Amniotic epithelial cell (primary cell): Measurements from ENCODE around the gene TMCC1.
"Not testable (repeated sequence)": the region's sequence is repeated elsewhere in the genome, so short reads cannot be mapped to it uniquely, and the experiment has no call there.

Experiments
- DNase-seq: peaks from one replicate; pipeline ENCODE4 v3.0.0-alpha.2; 2010; ENCODE audit warnings: low read depth

Gene TMCC1

DNA sequence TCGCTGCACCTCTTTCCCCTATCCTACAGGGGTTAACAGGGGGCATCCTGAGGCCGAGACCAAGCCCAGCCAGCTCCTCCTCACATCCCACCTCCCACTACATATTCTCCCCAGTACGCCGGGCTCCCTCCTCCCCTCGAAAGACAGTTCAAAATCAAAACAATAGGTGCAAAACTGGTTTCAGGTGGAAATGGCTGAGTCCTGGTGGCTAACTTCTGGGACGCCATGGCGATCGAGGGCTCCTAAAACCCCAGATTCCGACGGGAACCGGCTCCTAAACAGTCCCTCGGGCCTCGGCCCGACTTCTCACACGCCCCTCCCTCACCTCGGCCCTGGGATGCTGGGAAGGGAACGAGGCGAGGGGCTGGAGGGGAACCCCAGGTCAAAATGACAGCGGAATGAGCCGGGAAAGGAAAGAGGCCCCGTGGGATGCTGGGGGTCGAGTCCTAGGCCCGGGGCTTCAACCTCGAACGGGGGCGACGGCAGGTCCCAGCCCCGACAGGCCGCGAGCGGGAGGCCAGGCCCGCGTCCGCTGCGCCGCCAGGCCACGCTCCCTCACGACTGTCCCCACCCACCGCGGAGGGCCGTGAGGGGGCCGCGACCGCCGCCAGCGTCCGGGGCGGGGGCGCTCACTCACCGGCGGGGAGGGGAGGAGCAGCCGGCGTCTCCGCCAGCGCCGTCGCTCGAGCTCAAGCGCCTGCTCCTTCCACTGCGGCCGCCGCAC, 492 bp downstream of the TMCC1 start:
- DNase-seq, result no peak

DNA sequence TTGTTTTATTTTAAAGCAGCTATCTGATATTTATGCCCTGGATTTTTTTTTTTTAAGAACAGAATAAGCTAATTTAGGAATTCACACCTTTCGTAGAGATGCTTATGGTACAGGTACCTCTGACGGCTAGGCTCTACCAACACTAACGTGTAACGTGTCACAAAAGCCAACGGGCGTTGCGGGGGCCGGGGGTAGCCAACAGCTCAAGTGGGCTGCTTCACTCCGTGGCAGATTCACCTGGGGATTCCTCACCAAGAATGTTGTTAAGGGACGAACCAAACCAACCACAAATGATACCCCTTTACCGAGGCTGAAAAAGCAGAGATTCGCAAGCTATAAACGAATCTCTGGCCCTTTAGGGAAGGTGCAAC, 1.0 kb downstream of the TMCC1 start:
- no peak for DNase-seq

DNA sequence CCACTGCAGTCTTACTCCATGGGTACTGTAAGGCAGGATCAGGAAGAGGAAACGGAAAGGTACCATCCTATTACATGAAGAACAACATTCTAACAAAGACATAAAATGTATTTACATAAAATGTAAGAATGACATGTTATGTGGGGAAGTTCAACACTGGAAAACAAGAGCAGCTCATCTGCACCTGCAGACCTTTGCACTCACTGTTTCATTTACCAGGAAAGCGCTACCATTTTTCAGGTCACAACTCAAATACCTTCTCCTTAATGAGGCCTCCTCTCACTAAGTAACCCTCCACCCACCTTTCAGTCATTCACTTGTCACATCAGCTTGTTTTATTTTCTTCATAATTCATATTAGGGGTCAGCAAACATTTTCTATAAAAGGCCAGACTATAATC, 2.6 kb downstream of the TMCC1 start:
- DNase-seq, result no peak

DNA sequence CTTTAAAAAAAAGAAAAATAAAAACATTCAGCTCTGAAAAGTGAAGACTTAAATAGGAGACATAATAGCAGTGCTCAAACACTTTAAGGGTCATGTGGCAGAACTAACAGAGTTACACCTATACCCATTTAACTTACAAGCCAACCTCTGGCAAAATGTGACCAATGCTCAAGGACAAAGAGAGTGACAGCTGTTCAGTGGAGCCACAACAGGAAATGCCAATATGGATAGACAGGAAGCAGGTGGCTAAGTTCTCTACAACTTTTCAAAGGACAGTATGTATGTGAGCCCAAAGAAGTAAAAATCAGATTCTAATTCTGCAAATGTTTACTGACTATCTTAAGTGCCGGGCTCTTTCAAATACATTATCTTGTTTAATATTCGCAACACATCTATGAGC, 3.4 kb downstream of the TMCC1 start:
- no peak for DNase-seq

DNA sequence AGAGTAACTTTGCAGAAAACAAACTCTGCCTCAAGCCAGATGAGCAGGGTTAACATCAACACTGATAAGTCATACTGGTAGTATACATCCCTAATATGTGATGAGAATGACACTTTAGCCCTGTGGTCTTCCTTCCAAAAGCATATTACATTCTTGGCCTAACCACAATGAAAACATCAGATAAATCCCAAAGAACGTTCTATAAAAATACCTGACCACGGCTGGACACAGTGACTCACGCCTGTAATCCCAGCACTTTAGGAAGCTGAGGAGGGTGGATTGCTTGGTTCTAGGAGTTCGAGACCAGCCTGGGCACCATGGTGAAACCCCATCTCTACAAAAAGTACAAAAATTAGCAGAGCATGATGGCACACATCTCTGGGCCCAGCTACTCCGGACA, 4.7 kb downstream of the TMCC1 start:
- DNase-seq, result peak; percentile 98

DNA sequence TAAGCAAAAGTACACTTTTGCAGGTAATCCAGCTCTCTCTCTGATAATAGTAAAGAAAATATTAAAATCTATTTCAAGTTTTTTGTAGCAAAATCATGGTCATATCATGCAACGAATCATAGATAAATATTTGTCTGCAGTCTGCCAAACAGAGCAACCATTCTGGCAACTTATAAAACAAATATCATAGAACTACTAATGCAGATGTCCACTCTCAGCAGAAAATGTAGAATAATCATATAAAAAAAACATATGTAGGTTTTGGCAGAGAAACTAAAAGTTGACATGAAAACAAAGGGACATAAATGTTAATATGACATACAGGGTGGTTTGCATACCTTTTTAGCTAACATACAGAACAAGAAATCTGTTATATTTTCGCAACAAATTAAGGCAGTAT, 12.2 kb downstream of the TMCC1 start:
- DNase-seq, result no peak

DNA sequence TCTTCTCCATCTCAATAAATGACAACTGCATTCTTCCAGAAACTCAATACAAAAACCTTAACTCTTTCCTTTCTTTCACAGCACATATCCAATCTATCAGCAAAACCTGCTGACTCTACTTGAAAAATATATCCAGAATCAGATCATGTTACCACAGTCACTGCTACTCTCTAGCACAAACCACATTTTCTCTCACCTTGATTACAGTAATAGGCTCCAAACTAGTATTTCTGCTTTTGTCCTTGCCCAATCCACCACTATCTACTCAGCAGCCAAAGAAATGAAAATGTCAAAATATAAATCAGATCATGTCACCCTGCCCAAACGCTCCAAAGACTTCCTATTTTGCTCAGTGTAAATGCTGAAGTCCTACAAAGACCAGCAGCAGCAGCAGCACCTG, 15.2 kb downstream of the TMCC1 start:
- no peak for DNase-seq

DNA sequence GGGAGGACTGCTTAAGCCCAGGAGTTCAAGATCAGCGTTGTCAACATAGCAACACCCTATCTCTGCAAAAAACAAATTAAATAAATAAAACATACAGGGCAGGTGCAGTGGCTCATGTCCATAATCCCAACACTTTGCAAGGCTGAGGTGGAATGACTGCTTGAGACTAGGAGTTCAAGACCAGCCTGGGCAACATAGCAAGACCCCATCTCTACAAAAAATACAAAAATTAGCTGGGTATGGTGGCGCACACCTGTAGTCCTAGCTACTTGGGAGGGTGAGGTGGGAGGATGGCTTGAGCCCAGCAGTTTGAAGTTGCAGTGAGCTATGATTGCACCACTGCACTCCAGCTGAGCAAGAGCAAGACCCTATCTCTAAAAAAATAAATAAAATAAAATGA, 19.0 kb downstream of the TMCC1 start:
- DNase-seq, result not testable (repeated sequence)

DNA sequence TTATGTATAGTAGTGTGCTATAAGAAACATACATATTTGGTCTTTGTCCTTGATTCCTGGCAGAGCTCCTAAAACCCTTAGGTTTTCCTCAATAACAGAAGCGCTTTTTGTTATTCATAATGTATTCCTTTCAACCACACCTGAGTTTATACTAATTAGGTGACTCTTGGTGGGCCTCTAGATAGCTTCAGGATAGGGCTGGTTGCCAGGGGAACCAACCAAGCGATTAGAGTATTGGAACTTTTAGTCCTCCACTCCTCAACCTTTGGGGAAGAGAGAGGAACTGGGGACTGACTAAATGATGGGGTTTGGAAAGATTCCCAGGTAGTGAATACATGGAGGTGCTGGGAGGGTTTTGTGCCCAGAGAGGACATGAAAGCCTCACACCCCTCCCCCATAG, 24.6 kb downstream of the TMCC1 start:
- no peak for DNase-seq

DNA sequence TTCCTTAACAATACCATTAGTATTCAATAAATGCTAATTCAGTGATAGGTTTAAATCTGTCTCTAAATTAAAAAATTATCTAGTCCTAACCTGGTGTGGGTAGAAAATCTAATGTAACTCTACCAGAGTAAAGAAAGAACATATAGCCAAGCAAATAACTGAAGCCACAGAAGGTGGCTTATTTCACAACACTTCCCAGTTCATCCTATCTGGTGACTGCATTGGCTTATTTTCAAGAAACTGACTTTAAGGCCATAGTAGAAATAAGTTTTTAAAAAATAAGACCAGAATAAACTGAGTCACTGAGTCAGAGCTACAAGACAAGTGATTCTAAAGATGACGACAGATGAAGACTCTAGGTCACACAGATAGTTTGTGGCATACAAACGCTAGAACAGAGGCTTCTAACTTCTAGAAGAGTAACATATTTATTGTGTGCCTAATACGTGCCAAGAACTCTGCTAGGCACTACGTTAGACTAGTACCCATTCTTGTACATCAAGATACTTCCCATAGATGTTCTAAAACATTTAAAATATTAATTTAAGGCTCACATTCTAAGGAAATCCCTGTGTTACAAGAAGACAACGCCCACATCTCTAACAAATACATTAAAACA, 25.9 kb downstream of the TMCC1 start:
- peak; percentile 22 for DNase-seq

DNA sequence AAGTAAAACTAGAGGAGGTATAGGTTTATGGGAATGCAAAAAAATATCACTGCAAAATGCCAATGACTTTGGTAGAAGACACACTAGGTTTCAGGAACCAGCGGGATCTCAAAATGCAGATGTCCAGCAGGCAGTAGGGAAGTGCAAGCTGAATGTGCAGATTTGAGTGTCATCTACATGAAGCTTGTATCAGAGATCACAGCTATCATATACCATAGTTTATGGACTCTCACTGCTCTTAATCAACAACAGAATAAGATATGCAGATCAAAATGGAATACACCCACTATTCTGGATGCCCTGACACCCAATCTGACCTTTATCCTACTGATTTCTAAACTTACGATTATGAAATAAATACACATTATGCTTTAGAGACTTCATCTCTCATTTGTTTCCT, 27.7 kb downstream of the TMCC1 start:
- no peak for DNase-seq

DNA sequence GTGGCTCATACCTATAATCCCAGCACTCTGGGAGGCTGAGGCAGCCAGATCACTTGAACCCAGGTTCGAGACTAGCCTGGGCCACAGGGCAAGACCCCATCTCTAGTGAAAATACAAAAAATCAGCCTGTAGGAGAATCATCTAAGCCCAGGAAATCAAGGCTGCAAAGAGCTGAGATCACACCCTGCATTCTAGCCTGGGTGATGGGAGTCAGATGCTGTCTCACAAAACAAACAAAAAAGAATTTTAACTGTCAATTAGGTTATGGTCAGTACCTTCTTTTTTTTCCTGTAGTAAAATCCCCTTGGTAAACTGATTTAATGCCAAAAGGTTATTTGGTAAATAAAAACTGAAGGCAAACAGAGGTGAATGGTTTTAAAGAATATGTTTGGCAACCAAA, 29.0 kb downstream of the TMCC1 start:
- no peak for DNase-seq

DNA sequence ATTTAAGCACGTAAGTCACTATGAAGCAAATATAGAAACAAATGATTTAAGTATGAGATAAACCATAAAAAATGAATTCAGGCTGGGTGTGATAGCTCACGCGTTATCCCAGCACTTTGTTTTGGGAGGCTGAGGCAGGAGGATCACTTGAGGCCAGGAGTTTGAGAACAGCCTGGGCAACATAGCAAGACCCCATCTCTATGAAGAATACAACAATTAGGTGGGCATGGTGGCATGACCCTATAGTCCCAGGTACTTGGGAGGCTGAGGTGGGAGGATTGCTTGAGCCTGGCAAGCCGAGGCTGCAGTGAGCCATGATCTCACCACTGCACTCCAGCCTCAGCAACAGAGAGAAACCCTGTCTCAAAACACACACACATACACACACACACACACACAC, 34.2 kb downstream of the TMCC1 start:
- no peak for DNase-seq

DNA sequence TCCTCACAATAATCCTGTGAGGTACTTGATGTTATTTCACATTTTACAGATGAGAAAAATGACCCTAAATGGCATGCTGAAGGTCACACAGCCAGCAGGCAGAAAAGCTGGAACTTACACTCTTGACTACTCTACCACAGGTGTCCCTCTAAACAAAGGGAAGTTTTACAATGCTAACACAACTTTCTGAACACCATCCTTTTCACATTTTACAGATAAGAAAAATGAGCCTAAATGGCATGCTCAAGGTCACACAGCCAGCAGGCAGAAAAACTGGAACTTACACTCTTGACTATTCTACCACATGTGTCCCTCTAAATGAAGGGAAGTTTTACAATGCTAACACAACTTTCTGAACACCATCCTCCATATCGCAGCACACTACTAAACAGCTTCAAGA, 35.6 kb downstream of the TMCC1 start:
- DNase-seq, result no peak

DNA sequence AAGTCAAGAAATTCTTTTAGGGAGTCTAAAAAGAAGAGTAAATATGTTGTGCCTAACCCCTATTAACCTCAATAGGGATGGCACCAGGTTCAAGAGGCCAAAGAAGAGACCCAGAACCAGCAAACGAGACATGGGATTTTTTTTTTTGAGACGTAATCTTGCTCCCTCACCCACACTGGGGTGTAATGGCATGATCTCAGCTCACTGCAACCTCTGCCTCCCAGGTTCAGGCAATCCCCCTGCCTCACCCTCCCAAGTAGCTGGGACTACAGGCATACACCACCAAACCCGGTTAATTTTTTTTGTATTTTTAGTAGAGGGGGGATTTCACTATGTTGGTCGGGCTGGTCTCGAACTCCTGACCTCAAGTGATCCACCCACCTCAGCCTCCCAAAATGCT, 36.7 kb downstream of the TMCC1 start:
- not testable (repeated sequence) for DNase-seq

DNA sequence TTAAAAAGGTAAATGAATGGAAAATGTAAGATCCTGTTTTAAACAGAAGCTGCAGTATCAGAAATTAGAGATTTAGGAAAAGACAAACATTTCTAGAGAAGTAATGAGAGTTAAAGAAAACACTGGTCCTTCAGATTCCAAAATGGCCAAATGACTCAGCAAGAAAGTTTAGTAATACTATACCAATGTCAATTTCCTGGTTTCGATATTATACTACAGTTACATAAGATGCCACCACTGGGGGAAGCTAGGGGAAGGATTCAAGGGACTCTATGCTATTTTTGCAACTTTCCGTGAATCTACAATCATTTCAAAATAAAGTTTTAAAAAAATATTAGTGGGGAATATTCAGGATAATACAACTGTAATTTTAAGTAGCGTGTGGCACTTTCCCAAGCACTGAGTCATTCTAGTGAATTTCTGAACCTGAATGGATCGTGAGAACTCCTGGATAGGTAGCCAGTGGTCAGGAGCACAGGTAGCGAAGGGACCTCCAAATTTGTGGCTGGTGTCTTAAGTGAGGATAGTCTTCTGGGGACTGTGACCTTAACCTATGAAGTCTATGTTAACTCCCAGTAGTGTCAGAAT, 37.6 kb downstream of the TMCC1 start:
- DNase-seq, result peak; percentile 19

DNA sequence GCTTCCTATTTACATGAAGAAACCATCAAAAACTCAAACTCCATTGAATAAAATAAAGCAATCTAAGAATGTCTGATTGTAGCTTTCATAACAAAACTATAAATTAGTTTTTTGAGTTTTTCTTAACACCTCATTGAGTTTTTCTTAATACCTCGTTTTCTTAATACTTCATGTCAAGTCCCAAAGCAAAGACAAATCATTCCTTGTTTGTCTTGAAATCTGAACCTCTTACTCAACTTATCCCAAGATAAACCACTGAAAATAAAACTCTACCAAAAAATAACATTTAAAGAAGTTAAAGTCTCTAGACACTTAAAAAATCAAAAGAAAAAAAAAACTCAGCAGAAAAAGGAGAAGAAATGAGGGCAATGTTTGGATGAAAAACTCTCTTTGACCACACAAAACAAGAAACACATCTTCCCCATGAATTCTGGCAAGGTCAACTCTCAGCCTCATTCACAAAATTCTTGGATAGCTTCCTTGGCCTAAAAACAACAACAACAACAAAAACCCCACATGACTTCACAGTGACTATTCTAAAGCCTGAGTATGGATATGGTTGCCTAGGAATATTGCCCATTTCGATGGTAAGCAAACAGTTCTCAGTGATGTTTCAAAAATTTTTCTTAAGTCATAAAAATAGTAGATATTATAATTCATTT, 38.2 kb downstream of the TMCC1 start:
- peak; percentile 12 for DNase-seq

DNA sequence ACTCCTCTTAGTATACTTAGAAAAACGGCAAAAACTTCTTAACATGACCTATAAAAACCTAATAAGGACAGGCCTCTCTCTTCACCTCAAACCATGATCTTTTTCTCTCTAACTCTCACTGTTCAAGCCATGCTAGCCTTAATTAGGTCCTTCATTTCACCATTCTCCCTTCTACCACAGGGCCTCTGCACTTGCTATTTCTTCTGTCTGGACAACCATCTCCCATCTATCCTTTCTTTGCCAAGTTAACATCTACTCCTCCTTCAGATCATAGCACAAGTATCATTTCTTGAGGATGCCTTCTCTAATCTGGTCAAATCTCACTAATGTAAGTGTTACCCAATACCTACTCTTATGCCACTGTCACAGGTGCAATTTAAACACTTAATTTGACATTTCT, 39.1 kb downstream of the TMCC1 start:
- DNase-seq, result no peak

DNA sequence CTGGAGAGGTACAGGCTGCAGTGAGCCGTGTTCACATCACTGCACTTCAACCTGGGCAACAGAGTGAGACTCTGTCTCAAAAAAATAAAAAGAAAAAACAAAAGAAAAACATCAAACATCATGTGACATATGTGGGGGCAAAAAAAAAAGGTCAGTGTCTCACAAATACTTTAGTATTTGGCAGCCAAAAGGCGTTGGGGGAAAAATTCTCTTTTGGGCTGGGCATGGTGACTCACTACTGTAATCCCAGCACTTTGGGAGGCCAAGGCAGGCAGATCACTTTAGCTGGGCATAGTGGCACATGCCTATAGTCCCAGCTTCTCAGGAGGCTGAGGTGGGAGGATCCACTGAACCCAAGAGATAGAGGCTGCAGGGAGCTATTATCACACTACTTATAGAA, 47.6 kb downstream of the TMCC1 start:
- no peak for DNase-seq

DNA sequence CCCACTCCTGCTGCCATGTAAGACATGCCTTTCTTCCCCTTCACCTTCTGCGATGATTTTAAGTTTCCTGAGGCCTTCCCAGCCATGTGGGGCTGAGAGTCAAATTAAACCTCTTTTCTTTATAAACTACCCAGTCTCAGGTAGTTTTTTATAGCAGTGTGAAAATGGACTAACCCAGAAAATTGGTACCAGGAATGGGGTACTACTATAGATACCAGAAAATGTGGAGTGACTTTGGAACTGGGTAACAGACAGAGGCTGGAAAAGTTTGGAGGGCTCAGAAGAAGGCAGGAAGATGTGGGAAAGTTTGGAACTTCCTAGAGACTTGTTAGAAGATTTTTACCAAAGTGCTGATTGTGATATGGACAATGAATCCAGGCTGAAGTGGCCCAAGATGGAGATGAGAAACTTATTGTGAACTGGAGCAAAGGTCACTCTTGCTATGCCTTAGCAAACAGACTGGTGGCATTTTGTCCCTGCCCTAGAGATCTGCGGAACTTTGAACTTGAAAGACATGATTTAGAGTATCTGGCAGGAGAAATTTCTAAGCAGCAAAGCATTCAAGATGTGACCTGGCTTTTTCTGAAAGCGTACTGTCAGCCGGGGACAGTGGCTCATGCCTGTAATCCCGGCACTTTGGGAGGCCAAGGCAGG, 52.7 kb downstream of the TMCC1 start:
- DNase-seq, result no peak

DNA sequence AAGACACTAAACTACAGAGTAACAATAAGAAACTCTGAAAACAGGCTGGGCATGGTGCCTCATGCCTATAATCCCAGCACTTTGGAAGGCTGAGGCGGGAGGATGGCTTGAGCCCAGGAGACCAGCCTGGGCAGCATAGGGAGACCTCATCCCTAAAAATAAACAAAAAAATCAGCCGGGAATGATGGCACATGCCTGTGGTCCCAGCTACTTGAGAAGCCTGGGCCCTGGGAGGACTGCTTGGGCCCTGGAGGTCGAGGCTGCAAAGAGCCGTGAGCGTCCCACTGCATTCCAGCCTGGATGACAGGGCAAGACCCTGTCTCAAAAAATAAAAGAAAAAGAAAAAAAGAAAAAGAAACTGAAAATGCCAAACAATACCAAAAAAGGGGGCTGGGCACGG, 55.4 kb downstream of the TMCC1 start:
- no peak for DNase-seq

DNA sequence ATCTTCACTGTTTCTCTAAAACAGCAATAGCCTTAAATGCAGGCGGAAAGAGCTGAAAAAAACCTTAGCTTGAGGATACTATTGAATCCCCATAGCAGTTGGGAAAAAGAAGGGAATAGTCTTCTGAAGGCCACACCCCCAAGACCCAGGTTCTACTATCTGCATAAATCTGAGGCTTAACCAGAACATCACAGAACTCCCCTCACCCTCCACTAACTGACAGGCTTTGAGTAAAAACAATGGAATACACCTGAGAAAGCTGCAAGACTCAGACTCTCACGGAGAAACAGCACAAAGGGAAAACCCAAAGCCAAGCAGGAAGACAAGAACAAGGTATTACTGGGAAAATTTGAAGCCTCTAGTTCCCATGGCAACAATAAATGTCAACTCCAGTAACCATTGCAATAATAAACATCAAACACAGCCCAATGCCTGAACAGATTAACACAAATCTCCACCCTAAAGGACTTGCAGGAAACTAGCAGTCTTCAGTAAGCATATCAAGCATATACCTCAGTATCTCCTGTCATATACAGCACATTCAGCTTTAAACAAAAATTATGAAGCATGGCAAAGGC, 56.4 kb downstream of the TMCC1 start:
- DNase-seq, result no peak
